ENCODE results near the gene KCNG2.

The KCNG2 gene

GRCh38 chr18:79798999-79799370 is 1.2 kb downstream of the KCNG2 start:
- DNase-seq (ENCODE audit: low read depth, low spot score): no peak

GRCh38 chr18:79799619-79800370 is 2.1 kb downstream of the KCNG2 start:
- no peak for DNase-seq (ENCODE audit: low read depth, low spot score)

DNA sequence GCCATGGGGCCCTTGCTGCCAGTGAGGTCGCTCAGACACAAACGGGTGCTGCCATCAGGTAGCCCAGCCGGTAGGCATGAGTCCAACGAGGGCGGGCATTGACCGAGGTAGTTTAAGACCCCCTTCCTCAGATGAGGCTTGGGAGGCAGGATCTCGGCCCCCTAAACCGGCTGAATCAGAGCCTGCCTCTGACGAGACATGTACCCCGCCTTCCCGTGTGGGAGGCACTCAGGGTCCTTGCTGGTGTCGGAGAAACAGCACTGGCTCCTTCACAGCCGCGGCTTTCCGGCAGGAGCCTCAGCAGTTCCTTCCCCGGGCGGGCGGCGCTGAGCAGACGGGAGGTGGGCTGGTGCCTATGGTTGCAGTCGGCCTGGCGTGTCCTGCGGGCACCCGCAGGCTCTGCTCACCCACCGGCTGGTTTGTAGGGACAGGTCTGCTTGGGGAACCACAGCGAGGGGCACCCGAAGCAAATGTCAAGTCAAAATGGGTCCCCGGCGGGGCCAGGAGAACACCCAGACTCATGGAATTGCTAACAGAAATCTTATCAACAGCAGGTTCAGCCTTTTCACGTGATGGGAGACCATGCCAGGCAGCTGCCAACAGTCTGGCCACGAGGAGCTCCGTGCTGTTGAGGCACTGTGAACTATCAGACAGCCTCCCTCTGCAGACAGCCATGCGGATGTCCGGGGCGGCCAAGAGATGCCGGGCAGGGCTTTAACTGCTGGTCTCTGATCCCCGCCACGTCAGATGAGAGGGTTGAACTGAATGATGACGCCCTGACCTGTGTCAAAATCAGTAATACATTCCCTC is 2.8 kb downstream of the KCNG2 start:
- DNase-seq (ENCODE audit: low read depth, low spot score): no peak

GRCh38 chr18:79801217-79801616 is 3.5 kb downstream of the KCNG2 start:
- DNase-seq (ENCODE audit: low read depth, low spot score): no peak

DNA sequence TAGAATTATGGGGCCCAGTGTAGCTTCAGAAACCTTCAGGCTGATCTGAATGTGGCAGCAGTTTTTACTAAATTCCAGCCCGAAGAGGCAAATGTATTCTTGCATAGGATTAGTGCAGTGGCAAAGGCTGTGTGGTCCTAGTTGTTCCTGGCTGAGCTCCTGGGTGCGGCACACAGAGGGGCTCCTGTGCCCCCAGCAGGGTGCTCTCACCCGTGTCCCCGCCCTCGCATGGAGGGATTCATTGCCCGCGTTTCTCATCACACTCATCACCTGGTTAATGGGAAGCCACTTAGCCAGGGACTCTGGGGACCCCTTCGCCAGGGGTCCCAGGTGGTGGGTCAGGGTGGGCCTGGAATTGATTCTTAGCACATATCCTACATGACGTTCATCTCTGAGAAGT is 3.9 kb downstream of the KCNG2 start:
- no peak for DNase-seq (ENCODE audit: low read depth, low spot score)

- DNase-seq (ENCODE audit: low read depth, low spot score): no peak
Measured at GRCh38 chr18:79802298-79802697, 4.6 kb downstream of the KCNG2 start.

DNA sequence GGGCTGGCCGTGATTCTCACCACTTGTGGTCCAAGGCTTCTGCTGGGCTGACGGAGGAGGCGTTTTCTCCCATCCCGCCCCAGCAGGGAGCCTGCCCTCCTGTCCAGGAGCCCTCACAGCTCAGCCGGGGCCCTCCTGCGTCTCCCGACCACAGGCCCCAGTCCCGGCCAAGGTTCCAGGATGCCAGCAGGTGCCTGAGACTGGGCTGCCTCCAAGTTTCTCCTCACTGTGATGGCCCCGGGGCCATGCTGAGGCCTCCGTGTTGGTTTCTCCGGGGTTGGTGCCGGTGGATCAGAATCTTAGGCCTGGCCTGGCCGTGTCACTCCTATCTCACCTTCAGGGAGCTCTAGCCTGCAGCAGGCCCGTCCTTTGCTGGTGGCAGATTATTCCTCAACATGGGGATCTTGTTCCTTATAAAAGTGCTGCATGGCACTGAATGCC is 5.9 kb downstream of the KCNG2 start:
- DNase-seq (ENCODE audit: low read depth, low spot score): no peak

DNA sequence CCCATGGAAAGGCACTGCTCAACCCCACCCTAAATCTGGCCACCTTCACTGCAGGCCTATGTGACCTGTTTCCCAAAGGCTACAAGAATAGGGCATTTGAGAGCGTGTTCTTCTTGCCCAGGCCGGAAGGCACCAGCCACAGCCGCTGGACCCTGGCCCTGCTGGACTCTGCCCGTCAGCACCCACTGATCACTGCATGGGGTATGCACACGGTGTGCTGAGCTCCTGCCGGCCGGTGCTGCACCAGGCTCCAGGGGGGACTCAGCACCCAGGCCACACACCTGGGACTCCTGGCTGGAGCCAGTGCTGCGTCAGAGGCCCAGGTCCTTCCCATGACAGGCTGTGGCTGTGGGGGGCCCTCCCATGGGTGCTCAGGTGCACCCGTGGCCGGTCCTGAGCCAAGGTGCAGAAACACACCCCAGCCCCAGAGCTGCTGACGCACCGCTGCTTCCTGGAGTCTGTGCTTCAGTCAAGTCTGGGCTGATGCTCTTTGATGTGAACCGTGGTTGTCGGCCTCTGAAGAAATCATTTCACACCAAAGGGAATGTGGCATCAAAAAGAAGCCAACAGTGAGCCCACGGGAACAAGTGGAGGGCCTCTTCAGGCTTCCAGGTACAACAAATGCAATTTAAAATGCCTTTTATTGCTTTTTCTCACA is 6.5 kb downstream of the KCNG2 start:
- DNase-seq (ENCODE audit: low read depth, low spot score): no peak

DNA sequence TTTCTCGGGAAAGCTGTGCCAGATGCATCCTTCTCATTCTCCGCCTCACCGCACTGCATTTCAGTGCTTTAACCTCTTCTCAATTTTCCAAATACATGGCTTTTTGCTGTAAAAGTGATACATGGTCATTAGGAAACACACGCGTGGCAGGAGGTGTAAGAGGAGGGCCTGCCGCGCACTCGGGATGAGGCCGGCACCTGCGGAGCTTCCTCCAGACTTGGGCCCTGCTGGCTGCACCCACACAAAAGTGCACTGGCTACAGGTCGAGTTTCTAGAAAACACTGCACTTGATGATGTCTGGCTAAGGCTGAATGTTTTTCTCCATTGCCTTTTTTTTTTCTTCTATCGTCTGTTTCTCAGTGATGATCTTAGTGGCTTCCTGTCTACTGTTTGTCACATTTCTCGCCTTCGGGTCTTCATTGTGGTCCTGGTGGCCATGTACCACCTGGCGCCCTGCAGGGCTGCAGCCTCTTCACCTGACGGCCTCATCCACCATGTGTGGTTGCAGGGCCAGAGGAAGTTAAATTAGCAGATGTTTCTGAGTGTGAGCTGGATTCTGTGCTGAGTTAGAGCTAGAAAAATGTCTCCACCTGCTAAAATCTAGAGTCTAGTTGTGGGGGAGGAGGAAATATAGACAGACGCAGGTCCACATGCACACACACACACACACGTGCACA is 7.6 kb downstream of the KCNG2 start:
- DNase-seq (ENCODE audit: low read depth, low spot score): no peak

DNA sequence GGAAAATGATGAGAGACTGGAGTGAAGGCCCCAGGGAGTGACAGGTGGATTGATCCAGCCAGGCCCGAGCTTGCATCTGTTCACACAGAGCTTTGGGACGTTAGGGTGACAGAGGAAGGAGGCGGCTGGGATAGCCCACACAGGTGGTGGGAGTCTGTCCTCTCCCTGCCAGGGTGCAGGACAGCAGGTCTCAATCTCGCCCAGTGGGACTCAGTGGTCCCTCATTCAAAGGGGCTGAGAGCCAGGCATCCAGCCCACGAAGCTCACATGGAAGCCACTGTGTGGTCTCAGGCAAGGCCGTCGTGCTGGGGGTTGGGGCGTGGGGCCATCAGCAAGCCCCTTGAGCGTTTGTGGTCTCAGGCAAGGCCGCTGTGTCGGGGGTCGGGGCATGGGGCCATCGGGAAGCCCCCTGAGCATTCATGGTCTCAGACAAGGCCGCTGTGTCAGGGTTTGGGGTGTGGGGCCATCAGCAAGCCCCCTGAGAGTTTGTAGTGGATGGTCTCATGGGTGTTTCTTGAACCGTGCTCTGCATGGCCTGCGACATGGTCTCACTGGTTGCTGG is 8.3 kb downstream of the KCNG2 start:
- DNase-seq (ENCODE audit: low read depth, low spot score): no peak

DNA sequence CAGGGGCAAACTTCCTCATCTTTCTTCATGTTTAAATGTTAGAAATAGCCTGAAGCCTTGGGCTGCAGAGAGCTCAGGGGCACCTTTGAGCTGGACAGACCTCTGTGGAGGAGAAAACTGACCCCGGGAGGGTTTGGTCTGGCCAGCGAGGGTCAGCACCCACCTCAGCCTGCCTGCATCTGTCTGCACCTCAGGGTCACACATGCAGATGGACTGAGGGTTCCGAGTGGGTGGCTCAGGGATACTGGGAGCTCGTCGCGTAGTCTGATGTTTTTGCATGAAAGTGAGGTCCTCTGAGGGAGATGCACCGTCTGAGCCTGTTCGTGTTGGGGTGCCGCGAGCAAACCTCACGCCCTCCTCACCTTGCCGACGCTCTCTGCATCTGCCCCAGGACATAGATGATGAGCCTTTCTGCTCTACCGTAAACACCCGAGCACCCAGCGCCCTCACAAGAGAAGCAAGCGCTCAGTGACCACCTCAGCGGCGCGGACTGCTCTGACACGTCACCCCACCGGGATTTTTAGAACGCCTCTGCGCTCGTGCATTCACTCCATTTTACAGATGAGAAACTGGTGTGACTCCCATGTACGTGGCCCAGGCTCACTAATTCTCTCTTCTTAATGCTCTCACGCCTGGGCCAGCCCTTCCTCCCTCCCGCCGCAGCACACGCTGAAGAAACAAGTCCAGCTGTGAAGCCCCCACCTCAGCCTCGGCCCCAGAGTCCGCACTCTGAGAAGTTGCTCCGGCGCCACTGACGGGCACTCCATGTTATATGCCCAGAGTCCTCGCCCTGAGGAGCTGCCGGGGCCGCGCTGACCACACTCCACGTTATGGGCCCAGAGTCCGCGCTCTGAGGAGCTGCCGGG is 9.5 kb downstream of the KCNG2 start:
- DNase-seq (ENCODE audit: low read depth, low spot score): no peak

DNA sequence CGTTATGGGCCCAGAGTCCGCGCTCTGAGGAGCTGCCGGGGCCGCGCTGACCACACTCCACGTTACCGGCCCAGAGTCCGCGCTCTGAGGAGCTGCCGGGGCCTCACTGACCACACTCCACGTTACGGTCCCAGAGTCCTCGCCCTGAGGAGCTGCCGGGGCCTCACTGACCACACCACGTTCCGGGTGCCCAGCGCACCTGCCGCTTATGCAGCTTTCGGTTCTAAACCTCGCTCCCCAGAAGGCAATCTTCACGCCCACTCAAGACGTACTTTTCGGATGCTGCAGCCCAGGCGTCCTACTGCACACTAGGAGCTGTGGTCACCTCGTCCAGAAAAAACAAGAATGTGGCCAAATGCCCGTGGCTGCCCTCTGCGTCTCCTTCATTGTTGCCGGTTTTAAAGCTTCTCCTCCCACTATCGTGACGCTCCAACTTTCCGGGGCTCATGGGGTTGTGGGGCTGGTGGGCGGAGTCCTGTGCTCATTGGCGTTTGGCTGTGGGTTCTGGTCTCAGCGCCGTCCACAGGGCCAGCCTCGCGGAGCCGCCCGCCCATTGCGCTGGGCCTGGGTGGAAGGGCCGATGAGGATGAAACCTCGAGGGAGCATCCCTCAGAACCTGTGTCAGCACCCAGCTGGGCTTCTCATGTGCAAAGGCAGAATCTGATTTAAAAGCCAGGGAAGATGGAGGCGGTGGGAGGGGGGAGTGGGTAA is 11.9 kb downstream of the KCNG2 start:
- no peak for DNase-seq (ENCODE audit: low read depth, low spot score)

GRCh38 chr18:79812052-79812451 is 14.3 kb downstream of the KCNG2 start:
- DNase-seq (ENCODE audit: low read depth, low spot score): no peak

GRCh38 chr18:79814373-79814772 is 16.6 kb downstream of the KCNG2 start:
- no peak for DNase-seq (ENCODE audit: low read depth, low spot score)

GRCh38 chr18:79815657-79816056 is 17.9 kb downstream of the KCNG2 start:
- DNase-seq (ENCODE audit: low read depth, low spot score): no peak

- DNase-seq (ENCODE audit: low read depth, low spot score): no peak
Measured at GRCh38 chr18:79816092-79816491, 18.4 kb downstream of the KCNG2 start.

DNA sequence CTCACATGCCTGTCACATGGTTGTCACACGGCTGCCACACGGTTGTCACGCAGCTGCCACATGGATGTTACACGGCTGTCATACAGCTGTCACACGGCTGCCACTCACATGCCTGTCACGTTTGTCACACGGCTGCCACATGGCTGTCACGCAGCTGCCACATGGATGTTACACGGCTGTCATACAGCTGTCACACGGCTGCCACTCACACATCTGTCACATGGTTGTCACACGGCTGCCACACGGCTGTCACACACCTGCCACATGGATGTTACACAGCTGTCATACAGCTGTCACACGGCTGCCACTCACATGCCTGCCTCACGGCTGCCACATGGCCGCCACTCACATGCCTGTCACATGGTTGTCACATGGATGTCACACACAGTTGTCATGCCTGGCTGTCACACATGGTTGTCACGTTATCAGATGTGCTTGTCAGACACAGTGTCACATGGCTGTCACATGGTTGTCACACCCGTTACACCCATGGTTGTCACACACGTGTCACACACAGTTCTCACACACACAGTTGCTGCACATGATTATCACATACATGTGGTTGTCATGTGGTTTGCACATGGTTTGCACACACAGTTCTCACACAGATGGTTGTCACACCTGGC is 19.4 kb downstream of the KCNG2 start:
- no peak for DNase-seq (ENCODE audit: low read depth, low spot score)

DNA sequence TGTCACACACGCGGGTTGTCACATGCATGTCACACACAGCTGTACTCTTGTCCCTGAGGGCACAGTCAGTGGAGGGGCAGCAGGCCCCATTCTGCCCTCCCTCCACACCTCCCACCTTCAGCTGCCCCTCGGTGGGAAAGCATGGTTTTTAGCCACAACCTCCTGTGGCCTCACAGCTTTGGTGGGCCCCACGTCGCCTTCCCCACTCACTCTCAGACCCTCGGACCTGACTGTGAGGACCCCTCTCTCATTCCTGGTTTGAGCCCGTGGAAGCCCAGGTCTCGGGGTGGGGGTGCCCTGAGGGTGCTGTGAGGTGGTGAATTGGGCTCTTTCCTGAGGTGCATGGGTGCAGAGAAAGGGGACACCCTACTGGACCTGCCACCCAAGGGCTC is 19.9 kb downstream of the KCNG2 start:
- no peak for DNase-seq (ENCODE audit: low read depth, low spot score)

DNA sequence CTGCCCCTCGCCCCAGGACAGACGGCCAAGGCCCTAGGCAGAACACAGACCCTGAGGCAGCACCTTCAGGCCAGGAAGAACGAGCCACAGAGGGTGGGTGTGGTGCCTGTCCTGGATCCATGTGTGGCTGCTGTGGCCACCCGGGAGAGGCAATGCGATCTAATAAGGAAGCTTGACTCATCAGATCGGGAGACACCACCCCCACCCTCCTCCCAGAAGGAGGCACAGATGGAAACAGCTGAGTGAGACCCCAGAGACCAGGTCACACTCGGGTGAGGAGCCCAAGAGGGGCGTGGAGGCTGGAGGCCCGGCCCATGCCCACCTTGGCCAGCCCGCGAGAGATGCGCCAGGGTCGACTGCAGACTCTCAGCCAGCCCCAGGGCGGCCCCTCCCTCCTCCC is 20.3 kb downstream of the KCNG2 start:
- no peak for DNase-seq (ENCODE audit: low read depth, low spot score)

- no peak for DNase-seq (ENCODE audit: low read depth, low spot score)
Measured at GRCh38 chr18:79818631-79819030, 20.9 kb downstream of the KCNG2 start.
